Measurements from ENCODE around the gene LRRC49.

GRCh38 chr15:71055461-71055860, 162.8 kb downstream of the LRRC49 start:
- TF ChIP-seq PATZ1 (CRISPR knock-in tag; IDR thresholded peaks at IDR 0.05; ENCODE audit: borderline replicate concordance): no peak
- TF ChIP-seq ISL1 (CRISPR knock-in tag; IDR thresholded peaks at IDR 0.05): no peak
